Cerebellar cortex (tissue), 1 donor: Measurements from ENCODE around the gene NECAB2.

Experiments
- DNase-seq: peaks from one replicate; pipeline ENCODE4 v3.0.0-alpha.2; 2015; ENCODE audit warnings: low spot score

The NECAB2 gene

DNA sequence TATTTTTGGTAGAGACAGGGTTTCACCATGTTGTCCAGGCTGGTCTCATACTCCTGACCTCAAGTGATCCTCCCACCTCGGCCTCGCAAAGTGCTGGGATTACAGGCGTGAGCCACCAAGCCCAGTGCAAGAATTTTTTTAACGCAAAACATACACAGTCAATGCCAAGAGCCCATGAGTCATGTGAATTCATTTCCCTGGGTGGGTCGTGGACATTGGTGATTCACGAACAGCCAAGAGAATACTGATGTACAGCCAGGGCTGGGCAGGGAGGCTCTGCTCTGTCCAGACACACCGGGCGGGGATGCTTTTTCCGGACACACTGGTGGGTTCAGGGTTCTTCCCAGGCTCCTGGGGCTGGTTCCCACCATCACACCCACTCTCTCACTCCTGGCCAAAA, 56.8 kb downstream of the NECAB2 start:
- no peak for DNase-seq

DNA sequence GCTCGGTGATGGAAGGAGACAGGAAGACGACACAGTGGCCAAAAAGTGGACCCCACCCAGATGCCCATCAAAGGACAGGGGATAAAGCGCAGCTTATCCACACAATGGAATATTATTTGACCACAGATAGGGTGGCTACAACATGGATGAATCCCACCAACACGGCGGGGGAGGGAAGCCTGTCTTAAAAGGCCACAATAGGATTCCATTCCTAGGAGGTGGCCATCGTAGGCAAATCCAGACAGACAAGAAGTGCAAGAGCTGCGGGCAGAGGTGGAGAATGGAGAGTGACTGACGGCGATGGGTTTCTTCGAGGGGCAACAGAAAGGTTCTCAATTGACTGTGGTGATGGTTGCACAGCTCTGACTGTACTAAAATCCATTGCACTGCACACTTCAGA, 58.6 kb downstream of the NECAB2 start:
- DNase-seq = no peak

DNA sequence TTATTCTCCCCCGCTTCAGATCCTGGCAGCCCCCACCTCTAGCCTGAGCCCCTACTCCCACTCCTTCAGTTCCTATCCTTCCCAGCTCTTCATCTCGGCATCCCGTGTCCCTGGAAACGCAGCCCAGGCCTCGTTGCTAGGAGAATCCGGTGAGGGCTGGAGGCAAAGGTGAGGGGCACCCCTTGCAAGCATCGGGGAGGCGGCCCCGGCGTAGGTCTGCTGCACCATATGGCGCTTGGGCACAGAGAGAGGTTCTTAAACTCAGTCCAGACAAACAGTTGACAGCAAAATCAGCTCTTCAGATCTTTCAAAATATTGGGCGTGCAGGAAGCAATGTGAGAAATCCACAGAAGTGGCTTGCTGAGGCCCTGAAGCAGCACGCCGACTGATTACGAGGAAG, 59.6 kb downstream of the NECAB2 start:
- peak; percentile 44 for DNase-seq

DNA sequence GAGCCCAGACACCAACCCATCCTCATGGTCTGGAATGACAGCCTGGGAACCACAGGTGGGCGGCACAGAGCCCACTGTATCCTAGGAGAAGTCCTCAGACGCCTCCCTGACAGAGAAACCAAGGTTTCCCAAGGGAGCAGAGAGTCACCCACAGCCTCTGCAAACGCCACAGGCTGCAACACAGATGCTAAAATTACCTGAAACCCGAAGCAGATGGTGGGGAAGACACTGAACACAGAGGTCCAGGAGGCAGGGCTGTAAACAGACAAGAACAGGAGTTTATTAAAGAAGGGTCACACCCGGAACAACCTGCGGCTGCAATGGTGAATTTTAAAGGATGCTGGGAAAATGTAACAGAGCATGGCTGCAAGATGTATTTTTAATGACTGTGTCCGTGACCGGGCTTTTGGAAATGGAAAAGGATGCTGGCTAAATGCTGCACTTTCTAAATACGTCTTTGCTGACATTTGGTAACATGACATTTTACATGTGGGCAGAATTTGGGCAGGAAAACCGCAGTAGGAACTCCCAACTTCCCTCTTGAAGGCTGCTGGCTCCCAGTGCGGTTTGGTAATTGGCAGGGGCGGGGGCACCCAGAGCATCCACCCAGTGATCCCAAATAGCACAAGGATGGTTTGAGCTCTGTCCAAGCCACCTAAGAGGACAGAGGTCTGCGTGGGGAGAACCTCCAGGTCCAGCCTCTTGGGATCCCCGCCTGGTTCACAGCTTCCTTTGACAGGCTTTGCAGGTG, 61.4 kb downstream of the NECAB2 start:
- DNase-seq = no peak

DNA sequence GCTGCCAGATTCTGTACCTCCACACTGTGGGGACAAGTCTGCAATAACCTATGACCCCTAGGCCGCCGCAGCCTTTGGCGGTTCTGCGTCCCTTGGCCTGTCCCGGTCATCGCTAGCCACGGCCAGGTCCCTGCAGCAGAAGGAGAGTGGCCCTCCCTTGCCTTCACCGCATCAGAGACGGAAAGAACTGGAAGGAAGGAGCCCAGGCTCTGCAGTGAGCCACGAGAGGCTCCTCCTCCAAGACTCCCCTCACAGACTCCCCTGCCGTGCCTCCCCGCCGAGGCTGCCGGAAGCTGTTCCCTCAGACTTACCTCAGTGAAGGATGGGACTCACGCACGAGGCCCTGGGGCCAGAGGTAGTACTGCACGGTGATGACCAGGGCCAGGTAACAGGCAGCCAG, 63.5 kb downstream of the NECAB2 start:
- DNase-seq = no peak

DNA sequence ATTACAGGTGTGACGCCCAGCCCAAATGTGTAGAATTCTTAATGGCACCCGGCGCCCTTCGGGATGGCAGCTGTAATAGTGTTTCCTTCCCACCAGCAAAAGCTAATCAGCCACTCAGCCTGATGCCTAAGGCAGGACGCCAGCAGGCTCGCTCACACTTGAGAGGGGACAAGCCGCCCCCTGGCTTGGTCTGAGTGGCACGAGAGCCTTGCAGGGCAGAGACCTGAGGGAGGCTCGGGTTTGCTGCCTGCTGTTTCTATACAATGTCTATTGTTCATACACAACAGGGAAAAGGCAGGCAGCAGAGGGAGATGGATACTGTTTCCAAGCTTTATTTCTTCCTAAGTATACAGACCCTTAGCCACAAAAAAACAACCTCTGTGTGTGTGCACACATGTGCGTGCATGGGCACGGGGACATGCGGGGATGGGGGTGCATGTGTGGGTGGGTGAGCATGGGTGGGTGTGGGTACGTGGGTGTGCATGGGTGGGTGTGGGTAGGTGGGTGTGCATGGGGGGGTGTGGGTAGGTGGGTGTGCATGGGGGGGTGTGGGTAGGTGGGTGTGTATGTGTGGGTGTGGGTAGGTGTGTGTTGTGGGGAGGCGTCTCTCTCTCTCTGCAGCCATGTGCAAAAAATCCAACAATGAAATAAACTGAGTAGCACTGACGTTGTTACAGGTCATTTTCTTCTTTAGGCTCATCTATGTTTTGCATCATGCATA, 64.6 kb downstream of the NECAB2 start:
- DNase-seq = no peak

DNA sequence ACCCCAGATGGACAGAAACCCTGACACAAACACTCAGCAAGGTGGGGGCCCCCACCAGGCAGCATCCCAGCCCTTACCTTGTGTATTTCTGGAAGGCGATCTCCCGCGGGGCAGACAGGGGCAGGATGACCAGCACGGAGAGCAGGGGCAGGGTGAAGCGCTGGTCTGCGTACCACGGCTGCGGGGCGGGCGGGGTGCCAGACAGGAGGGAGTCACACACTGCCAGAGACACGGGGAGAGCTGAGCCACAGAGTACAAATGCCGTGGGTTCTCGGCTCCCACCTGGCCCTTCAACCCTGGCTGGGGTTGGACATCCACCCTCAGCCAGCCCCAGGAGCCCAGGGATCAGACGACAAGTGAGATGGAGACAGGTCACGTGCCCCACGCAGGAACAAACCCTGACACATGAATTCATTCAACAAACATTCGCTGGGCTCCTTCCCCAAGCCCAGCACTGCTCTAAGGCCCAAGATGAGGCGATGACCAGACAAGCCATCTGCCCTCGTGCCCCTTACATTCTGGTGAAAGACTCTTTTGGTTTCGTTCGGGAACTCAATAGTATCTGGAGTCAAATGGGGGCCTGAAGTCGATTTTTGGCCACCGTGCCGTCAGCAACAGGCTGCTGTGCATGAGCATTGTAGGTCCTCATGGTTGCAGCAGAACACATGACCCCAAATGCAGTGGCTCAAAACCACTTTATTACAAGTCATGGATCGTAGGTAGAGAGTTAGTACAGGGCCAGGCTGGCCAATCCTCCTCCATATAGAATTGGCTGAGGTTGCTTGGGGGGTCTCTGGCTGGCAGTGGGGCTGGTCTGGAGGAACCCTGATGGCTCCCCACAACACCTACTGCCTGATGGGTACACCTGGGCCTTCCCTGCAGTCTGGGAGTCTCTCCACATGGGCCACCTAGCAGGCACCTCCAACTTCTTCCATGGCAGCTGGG, 65.5 kb downstream of the NECAB2 start:
- DNase-seq = no peak

DNA sequence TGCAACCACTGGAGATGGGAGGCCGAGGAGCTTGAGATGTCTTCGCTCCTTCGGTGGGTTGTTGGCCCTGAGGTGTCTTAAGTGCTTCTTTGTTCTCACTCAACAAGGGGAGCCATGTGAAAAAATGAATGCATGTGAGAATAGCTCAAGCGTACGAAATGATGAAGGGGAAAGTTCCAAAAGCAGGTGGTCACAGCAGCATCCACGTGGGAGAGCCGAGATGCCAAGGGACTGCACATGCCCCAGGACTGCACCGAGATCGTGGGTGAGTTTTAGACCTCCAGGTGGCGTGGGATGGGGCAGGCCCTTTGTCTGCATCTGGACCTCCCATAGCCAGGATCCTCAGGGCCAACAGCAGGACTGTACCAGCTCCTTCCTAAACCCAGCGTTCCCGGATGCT, 66.5 kb downstream of the NECAB2 start:
- no peak for DNase-seq

DNA sequence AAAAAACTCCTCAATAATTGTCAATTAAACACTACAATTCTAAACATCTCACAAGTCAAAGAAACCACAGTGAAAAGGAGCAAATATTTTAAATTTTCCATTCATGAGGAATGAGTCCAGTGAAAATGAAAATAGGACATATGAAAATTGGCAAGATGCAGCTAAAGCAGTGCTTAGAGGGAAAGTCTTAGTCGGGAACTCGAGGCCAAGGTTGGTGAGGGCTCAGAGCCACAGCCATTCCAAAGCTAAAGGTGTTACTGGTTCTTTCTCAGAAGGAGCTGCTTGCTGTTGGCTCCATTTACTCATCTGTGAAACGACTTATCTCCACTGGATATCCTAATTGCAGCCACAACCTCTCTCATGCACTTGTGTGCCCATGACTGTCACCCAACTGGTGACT, 68.1 kb downstream of the NECAB2 start:
- no peak for DNase-seq

DNA sequence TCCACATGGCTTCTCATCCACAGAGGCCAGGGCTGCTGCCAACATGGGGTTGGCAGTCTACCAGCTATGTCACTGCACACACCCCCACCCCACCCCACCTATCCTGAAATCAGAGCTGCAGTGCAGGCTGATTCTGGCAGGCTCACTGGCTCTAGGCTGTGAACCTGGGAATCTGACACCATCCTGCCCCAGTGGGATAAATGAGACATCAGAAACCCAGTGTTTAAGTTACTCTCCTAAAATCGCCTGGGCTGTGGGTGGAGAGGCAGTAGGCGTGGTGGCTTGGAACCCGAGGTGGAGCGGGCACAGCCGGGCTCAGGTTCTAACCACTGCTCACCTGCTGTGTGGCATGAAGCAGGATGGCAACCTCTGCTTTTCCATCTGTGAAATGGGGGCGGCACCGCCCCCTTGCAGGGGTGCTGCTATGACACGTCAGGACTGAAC, 69.0 kb downstream of the NECAB2 start:
- DNase-seq = no peak

DNA sequence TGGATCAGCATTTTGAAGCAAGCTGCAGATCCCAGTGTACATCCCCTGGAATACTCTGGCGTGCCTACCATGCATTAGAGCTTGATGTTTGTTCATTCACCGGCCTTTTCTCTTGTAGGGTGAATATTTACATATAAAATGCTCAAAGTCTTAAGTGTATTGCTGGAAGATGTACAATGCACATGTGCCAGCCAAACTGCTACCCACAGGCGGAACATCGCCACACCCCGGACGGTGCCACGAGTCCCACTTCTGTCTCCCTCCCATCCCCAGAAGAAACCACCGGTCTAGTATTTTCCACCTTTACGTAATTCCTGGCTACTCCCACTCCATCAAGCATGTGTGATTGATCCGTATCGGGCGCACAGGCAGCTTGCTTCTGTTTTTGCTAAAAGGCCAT, 70.4 kb downstream of the NECAB2 start:
- DNase-seq = no peak

DNA sequence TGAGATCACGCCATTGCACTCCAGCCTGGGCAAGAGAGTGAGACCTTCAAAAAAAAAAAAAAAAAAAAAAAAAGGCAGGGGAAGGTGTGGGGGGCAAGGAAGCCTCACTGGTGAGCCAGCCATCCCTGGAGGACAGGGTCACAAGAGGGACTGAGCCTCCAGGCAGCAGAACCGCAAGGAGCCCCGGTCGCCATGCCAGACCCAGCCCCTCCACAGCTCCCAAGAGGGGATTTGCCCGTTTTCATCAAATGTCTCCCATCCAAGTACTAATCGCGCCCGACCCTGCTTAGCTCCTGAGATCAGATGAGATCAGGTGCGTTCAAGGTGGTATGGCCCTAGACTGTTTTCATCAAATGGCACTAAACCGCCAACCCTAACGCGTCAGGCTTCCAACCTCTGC, 71.7 kb downstream of the NECAB2 start:
- DNase-seq = no peak

DNA sequence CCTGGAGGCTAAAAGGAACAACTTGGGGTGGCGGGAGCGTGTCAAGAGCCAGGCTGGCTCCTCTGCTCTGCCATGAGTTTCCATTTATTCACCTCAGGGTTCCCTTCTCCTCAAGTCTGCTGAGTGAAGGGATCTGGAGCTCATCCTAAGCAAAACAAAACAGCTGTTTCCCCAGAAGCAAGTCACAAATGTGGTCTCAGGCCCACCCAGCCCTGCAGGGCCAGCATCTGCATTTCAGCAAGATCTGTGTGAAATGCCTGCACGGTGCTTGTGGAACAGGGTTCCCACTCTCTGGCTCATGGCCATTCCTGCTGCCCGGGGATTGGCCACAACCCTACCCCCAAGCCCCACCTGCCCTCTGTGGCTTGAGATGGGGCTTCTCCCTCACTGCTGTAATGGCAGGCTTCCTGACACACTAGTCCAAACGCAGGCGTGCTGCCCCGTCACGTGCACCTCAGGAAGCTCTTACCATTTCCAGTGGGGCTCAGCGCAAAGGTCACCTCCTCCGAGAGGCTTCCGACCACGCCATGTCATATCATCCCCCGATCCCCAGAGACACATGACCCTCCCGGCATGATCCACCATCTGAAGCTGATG, 72.3 kb downstream of the NECAB2 start:
- no peak for DNase-seq

DNA sequence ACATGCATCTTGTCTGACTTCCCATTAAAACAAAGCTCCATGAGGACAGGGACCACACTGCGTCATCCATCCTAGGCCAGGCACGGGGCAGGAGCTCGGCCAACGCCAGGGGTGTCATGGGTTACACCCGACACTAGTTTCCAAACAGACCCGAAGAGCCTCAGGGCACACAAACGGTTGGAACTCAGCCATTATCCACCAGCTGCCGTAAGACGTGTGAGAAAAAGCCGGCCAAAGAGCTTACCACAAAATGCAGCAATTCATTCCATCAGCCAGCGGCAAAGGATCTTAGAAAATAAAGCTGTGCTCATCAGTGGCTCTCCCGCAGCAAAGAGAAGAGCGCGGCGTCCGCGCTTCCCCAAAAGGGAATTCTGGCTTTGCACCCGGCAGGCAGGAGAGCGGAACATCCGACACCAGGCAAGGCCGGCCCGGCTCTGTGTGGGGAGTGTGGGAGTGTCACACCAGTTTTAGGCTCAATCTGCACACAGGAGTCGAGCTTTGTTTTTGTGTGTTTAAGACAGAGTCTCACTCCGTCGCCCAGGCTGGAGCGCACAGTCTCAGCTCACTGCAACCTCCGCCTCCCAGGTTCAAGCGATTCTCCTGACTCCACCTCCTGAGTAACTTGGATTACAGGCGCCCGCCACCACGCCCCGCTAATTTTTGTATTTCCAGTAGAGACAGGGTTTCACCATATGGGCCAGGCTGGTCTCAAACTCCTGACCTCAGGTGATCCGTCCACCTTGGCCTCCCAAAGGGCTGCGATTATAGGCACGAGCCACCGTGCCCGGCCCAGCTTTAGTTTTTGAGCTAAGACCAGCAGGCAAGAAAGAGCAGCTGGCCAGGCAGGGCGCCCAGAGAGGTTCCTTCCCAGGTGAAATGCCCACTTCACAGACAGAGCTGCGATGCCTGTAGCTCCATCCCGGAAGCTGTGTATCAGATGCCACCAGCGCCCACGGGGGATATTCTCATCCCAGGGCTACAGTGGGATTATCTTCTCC, 73.1 kb downstream of the NECAB2 start:
- DNase-seq = peak; percentile 16

DNA sequence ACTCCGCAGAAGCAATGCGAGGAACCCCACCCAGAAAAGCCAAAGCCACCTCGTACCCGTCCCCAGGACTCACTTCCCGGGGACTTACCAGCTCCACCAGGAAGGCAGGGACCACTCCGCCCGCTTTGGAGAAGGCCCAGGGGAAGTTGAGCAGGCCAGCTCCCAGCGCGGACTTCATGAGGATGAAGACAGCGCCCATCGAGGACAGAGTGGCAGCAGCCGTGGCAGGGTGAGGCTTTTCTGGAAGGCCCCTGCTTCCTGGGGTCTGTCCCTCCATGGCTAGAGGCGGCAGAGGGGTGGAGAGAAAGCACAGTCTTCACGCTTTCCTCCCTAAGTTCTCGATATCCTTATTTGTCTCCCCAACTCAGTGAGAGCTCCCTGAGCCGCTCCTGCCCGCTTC, 73.8 kb downstream of the NECAB2 start:
- DNase-seq = no peak

DNA sequence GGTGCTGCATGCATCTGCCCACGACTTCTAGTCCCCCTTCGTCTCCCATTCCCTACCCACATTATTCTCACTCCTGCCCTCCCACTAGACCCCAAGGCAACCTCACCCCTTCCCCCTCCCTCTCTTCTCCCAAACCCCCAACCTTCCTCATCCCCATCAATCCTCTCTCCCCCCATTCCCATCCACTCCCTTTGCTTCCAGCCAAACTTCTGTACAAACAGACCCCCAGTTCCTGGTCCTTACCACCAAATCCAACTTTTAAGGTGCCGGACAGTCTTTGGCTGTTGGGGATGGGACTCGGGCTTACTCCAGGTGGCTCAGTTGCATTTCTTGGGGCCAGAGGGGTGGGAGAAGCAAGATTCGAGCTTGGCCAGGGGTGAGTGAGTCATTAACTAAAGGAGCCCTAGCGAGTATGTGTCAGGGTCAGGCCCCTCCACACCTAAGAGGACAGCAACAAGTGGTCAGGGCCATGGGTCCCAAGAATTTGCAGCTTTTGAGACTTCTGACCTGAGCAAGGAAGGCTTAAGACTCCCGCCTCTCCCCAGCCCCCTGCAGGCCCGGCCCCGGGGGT, 74.3 kb downstream of the NECAB2 start, which contains the start of gene SLC38A8:
Gene SLC38A8, minus strand, starts transcription at position 488 of the 571 bp plus-strand sequence. CDS start 638 bp downstream, outside the sequence.
- no peak for DNase-seq

DNA sequence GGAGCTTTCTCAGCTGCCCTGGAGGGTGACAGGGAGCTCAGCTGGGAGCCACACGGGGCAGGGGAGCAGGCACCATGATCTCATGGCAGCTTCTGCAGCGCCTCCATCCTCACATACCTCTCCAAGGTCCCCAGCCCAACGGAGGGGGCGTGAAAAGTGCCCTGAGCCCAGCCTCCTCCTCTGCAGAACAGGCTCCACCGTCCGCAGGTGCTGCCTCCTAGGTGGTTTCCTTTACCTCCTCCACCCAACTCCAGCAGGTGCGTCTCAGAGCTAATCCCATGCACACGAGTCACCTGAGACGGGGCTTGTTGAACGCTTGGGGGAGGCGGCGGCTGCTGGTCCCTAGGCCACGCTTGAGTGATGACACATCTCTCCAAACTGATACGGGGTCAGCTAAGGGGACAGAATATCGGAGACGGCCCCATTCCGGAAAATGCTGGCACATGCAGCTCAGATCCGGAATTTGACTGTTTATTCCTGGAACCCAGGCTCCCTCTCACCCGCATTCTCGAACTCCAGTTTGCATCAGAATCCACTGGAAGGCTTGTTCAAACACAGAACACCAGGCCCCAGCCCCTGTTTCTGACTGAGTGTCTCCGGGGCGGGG, 74.9 kb downstream of the NECAB2 start:
- DNase-seq = no peak

DNA sequence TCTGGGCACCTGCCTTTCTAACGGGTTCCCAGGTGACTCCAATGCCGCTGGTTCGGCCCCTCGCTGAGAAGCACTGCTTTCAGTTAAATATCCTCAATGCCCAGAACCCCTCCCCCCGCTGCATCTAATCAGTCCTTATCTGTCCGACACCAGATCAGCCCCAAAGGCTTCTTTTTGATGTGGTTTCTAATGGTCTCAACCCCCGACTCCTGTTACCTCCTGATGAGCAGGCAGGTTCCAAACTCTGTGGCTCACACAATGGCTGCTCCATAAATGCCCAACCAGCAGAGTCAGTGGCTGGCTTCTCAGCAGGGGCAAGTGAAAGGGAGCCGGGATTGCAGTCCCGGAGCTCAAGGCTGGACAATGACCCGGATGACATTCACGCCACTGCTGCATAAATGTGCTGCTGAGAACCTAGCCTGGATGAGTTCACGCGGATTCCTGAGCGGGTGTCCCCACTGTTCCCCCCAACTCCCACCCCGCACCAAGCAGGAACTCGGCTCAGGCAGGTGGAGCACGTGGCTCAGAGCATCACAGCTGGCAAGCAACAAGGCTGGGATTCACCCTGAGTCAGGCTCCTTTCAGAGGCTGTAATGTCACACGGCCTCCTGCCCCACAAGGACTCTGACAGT, 75.6 kb downstream of the NECAB2 start:
- DNase-seq = no peak

DNA sequence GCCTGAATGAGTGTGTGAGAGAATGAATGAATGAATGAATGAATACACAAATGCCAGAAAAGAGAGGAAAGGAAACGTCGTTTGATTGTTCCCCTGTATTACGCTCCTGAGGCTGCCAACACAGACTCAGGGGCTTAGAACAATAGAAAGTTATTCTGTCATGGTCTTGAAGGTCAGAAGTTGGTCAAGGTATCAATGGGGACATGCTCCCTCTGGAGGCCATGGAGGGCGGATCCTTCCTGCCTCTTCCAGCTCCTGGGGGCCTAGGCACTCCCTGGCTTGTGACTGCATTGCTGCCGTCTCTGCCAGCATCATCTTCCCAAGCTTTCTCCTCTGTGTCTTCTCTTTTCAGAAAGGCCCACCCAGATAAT, 76.1 kb downstream of the NECAB2 start:
- peak; percentile 35 for DNase-seq
